KMS-11 (cell line): ENCODE data around the gene CACNA2D3.
"Not testable (repeated sequence)": the region's sequence is repeated elsewhere in the genome, so short reads cannot be mapped to it uniquely, and the experiment has no call there.

Experiments
- H2AFZ ChIP-seq: fragments of 200-600 bp; sonication (generic); 2 replicates; pipeline ENCODE4 v1.6.1; 2016; ENCODE audit warnings: antibody characterized with exemption, mixed run types, low read depth
- H3K27ac ChIP-seq: fragments of 200-600 bp; sonication (generic); 2 replicates; pipeline ENCODE4 v1.6.1; 2016; ENCODE audit warnings: mild to moderate bottlenecking, mixed run types
- H3K27me3 ChIP-seq: fragments of 200-600 bp; sonication (generic); 2 replicates; pipeline ENCODE4 v1.6.1; 2017; ENCODE audit warnings: mild to moderate bottlenecking, low read depth, mixed run types, moderate library complexity; ENCODE audit not compliant: insufficient read depth
- H3K36me3 ChIP-seq: fragments of 200-600 bp; sonication (generic); 2 replicates; pipeline ENCODE4 v1.6.1; 2017; ENCODE audit warnings: mild to moderate bottlenecking, mixed run types; ENCODE audit not compliant: insufficient read depth
- H3K4me1 ChIP-seq: fragments of 200-600 bp; sonication (generic); 2 replicates; pipeline ENCODE4 v1.6.1; 2016; ENCODE audit warnings: mild to moderate bottlenecking, low read depth, mixed run types; ENCODE audit not compliant: poor library complexity, severe bottlenecking
- H3K4me2 ChIP-seq: fragments of 200-600 bp; sonication (generic); 2 replicates; pipeline ENCODE4 v1.7.0; 2016; ENCODE audit warnings: mild to moderate bottlenecking, mixed run types
- H3K4me3 ChIP-seq: fragments of 200-600 bp; sonication (generic); IDR thresholded peaks from 2 replicates; pipeline ENCODE4 v1.6.1; 2017; ENCODE audit warnings: low read depth, low read length, mixed read lengths; ENCODE audit not compliant: insufficient read depth
- H3K79me2 ChIP-seq: fragments of 200-600 bp; sonication (generic); 2 replicates; pipeline ENCODE4 v1.6.1; 2016; ENCODE audit warnings: low read depth, mixed run types; ENCODE audit not compliant: insufficient read depth
- H3K9ac ChIP-seq: fragments of 200-600 bp; sonication (generic); 2 replicates; pipeline ENCODE4 v1.6.1; 2016; ENCODE audit warnings: mild to moderate bottlenecking, mixed run types
- H4K20me1 ChIP-seq: fragments of 200-600 bp; sonication (generic); 2 replicates; pipeline ENCODE4 v1.6.1; 2016; ENCODE audit warnings: mild to moderate bottlenecking, mixed run types; ENCODE audit not compliant: insufficient read depth
- TF ChIP-seq, protein P1 (sequence below): fragments of 200-600 bp; sonication (generic); conservative IDR thresholded peaks from 2 replicates; pipeline ENCODE4 v1.6.1; 2017; ENCODE audit warnings: low read depth, mild to moderate bottlenecking, antibody characterized with exemption, low read length, moderate library complexity, mixed read lengths

Gene CACNA2D3

DNA sequence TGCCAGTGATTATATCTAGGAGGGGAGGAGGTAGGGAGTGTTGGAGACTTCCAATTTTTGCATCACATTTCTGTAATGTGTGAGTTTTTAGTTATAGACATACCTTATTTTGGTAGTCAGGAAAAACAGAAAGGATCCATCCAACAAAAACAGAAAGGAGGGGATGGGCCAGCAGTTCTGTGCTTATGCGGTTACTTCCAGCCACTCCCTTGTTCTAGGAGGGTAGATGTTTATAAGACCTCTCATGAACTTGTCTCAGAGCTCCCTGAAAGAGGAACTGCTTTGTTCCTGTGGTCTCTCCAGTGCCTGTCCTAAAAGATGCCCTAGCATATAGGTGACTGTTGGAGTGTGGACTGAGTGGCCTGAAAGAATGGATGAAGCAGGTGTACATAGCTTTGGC lies 323.3 kb downstream of the CACNA2D3 start:
- H3K4me2 ChIP-seq: no peak overlapping the region
- no peaks in the 10 kb centered on the region for H3K36me3 ChIP-seq
- no peaks in the 10 kb centered on the region for H4K20me1 ChIP-seq
- no peaks in the 10 kb centered on the region for H3K79me2 ChIP-seq
- no peak overlapping the region for H2AFZ ChIP-seq
- no peak overlapping the region for H3K27ac ChIP-seq
- TF ChIP-seq, protein P1, sequence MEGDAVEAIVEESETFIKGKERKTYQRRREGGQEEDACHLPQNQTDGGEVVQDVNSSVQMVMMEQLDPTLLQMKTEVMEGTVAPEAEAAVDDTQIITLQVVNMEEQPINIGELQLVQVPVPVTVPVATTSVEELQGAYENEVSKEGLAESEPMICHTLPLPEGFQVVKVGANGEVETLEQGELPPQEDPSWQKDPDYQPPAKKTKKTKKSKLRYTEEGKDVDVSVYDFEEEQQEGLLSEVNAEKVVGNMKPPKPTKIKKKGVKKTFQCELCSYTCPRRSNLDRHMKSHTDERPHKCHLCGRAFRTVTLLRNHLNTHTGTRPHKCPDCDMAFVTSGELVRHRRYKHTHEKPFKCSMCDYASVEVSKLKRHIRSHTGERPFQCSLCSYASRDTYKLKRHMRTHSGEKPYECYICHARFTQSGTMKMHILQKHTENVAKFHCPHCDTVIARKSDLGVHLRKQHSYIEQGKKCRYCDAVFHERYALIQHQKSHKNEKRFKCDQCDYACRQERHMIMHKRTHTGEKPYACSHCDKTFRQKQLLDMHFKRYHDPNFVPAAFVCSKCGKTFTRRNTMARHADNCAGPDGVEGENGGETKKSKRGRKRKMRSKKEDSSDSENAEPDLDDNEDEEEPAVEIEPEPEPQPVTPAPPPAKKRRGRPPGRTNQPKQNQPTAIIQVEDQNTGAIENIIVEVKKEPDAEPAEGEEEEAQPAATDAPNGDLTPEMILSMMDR: no peak
- H3K4me1 ChIP-seq: no peaks in the 10 kb centered on the region
- no peak overlapping the region for H3K9ac ChIP-seq
- H3K4me3 ChIP-seq: no peak overlapping the region
- no peaks in the 10 kb centered on the region for H3K27me3 ChIP-seq

DNA sequence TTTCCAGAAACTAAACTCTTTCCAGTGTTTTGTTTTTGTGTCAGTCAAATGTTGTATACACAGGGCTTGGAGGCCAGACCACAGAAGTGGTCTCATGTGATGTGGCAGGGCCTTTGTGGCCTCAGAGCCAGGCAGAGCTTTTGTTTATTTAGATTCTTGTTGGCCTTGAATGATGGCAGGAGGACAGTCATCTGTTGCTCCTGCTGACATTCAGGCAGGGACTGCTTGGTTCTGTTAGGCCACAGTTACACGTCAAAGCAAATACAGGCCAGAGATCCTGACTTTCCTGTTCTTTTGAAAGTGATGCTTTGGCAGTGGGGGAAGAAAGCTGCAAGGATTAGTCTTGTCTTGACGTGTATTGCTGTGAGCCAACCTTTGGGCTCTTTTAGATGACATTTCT lies 325.1 kb downstream of the CACNA2D3 start:
- Histone ChIP-seq H3K36me3 (no peaks in the 10 kb centered on the region), H3K79me2 (no peaks in the 10 kb centered on the region), H3K4me2 (no peak overlapping the region), H4K20me1 (no peaks in the 10 kb centered on the region), H3K4me3 (no peak overlapping the region), H3K4me1 (no peaks in the 10 kb centered on the region), H3K9ac (no peak overlapping the region), H3K27ac (no peak overlapping the region), H2AFZ (no peak overlapping the region), H3K27me3 (no peaks in the 10 kb centered on the region)
- TF ChIP-seq, protein P1: no peak

DNA sequence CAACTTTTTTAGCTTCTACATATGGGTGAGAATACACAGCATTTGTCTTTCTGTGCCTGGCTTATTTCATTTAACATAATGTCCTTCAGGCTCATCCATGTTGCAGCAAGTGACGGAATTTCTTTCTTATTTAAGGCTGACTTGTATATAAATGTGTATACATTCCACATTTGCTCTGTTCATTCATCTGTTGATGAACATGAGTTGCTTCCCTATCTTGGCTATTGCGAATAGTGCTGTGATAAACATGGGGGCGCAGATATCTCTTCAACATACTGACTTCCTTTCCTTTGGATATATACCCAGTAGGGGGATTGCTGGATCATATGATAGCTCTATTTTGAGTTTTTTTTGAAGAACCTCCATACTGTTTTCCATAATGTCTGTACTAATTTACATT lies 332.5 kb downstream of the CACNA2D3 start:
- H3K36me3 ChIP-seq: no peaks in the 10 kb centered on the region
- H3K4me1 ChIP-seq: no peaks in the 10 kb centered on the region
- no peak overlapping the region for H3K27ac ChIP-seq
- H2AFZ ChIP-seq: no peak overlapping the region
- TF ChIP-seq, protein P1: no peak
- no peak overlapping the region for H3K4me2 ChIP-seq
- no peak overlapping the region for H3K4me3 ChIP-seq
- H3K27me3 ChIP-seq: no peaks in the 10 kb centered on the region
- no peaks in the 10 kb centered on the region for H3K79me2 ChIP-seq
- H3K9ac ChIP-seq: no peak overlapping the region
- H4K20me1 ChIP-seq: no peaks in the 10 kb centered on the region

DNA sequence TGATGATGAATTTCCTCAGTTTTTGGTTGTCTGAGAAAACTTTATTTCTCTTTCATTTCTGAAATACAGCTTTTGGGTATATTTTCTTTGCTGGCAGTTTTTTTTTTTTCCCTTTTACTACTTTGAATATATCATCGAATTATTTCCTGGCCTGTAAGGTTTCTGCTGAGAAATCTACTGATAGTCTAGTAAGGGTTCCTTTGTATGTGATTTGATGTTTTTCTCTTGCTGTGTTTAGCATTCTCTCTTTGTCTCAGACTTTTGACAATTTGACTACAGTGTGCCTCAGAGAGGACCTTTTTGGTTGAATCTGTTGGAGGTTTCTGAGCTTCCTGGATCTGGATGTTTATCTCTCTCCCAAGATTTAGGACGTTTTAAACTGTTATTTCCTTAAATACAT lies 336.0 kb downstream of the CACNA2D3 start:
- Histone ChIP-seq H2AFZ (no peak overlapping the region), H4K20me1 (no peaks in the 10 kb centered on the region), H3K79me2 (no peaks in the 10 kb centered on the region), H3K4me3 (no peak overlapping the region), H3K4me2 (no peak overlapping the region), H3K27me3 (no peaks in the 10 kb centered on the region), H3K4me1 (no peaks in the 10 kb centered on the region), H3K9ac (no peak overlapping the region), H3K27ac (no peak overlapping the region), H3K36me3 (no peaks in the 10 kb centered on the region)
- TF ChIP-seq, protein P1: no peak

DNA sequence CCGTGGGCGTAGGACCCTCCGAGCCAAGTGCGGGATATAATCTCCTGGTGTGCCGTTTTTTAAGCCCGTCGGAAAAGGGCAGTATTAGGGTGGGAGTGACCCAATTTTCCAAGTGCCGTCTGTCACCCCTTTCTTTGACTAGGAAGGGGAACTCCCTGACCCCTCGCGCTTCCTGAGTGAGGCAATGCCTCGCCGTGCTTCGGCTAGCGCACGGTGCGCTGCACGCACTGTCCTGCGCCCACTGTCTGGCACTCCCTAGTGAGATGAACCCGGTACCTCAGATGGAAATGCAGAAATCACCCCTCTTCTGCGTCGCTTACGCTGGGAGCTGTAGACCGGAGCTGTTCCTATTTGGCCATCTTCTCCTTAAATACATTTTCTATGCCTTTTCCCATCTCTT lies 342.2 kb downstream of the CACNA2D3 start:
- not testable (repeated sequence) for H3K4me3 ChIP-seq, H3K4me2 ChIP-seq, H4K20me1 ChIP-seq, H3K79me2 ChIP-seq, H2AFZ ChIP-seq, H3K36me3 ChIP-seq, H3K27me3 ChIP-seq, H3K27ac ChIP-seq, H3K4me1 ChIP-seq, H3K9ac ChIP-seq
